HCT116 (cell line): Measurements from ENCODE around the gene NOX4. TPM values are rescaled to one million over a fixed set of nuclear protein-coding genes. Genes with fewer than 3 reads are reported as not detected.

ENCODE experiments used
- ATAC-seq: fragments of 200-7000 bp; cut with Tn5 transposase; 2 replicates; pipeline ENCODE4 v1.9.1; 2020; ENCODE audit warnings: mild to moderate bottlenecking, moderate library complexity
- BruUV-seq: library from RNA; stranded (reverse); fragments of 400-500 nt; replicated peaks from 2 replicates; lab custom pipeline; 2021; lab: Mats Ljungman, UMichigan
- CTCF ChIA-PET: fragments of 300-600 bp; sonication (Branson Sonifier 250); formaldehyde crosslinking; loops from one replicate; lab custom pipeline; 2021; ENCODE audit warnings: antibody characterized with exemption; lab: Charles Lee
- POLR2A ChIA-PET: fragments of 300-600, 350-600 bp; sonication (Branson Sonifier 250); formaldehyde crosslinking; loops from one replicate; lab custom pipeline; 2021; ENCODE audit warnings: antibody characterized with exemption; lab: Charles Lee
- RAD21 ChIA-PET, 2 experiments: fragments of 300-600 bp; sonication (Branson Sonifier 250); formaldehyde crosslinking; loops; one replicate each; lab custom pipeline; 2023; ENCODE audit warnings: low total read pairs in 2 of 2; ENCODE audit not compliant: uncharacterized antibody in 2 of 2, unreplicated experiment in 2 of 2, low non-redundant PET in 1 of 2; lab: Charles Lee
- DNase-seq: peaks from one replicate; pipeline ENCODE4 v3.0.0-alpha.2; 2010; ENCODE audit warnings: low read depth, low spot score
- H2AFZ ChIP-seq: fragments of 200-600 bp; shearing (Covaris generic), sonication (generic); 2 replicates; pipeline ENCODE4 v1.6.1; 2017; ENCODE audit warnings: low read depth, mixed run types, mixed read lengths, antibody characterized with exemption, low read length; ENCODE audit not compliant: poor library complexity, severe bottlenecking
- H3K27ac ChIP-seq: 2 replicates; pipeline ENCODE4 v1.5.1; 2012; ENCODE audit warnings: low read depth, low read length
- H3K27me3 ChIP-seq: fragments of 200-600 bp; sonication (generic); 2 replicates; pipeline ENCODE4 v1.6.1; 2016; ENCODE audit warnings: mixed run types, low read length, mixed read lengths; ENCODE audit not compliant: insufficient read depth
- H3K36me3 ChIP-seq, 2 experiments: fragments of 200-500 bp in 1 of 2; fragments of 200-600 bp in 1 of 2; sonication (Bioruptor generic) in 1 of 2; sonication (generic) in 1 of 2; 2 replicates each; pipeline versions ENCODE4 v1.5.1 to v1.6.1; 2014 to 2016; ENCODE audit warnings: low read length in 2 of 2, inconsistent platforms in 1 of 2, mixed read lengths in 1 of 2, mixed run types in 1 of 2; ENCODE audit not compliant: insufficient read depth in 2 of 2, control insufficient read depth in 1 of 2
- H3K4me1 ChIP-seq, 2 experiments: fragments of 200-600 bp in 1 of 2; sonication (generic) in 1 of 2; 2 replicates each; pipeline versions ENCODE4 v1.5.1 to v1.6.1; 2012 to 2017; ENCODE audit warnings: low read length in 2 of 2, inconsistent platforms in 1 of 2, mild to moderate bottlenecking in 1 of 2, mixed read lengths in 1 of 2, mixed run types in 1 of 2, moderate library complexity in 1 of 2; ENCODE audit not compliant: insufficient read depth in 2 of 2, control insufficient read depth in 1 of 2
- H3K4me2 ChIP-seq: fragments of 200-600 bp; sonication (generic); 2 replicates; pipeline ENCODE4 v1.6.1; 2017; ENCODE audit warnings: mixed run types, low read length, mixed read lengths
- H3K4me3 ChIP-seq, 2 experiments: fragments of 200-600 bp in 1 of 2; sonication (generic) in 1 of 2; replicated peaks in 1 of 2; 2 replicates each; pipeline ENCODE4 v1.5.1; 2011 to 2016; ENCODE audit warnings: low read length in 2 of 2, control low read depth in 1 of 2, low read depth in 1 of 2, mild to moderate bottlenecking in 1 of 2, mixed read lengths in 1 of 2, mixed run types in 1 of 2
- H3K79me2 ChIP-seq: fragments of 200-600 bp; sonication (generic); 2 replicates; pipeline ENCODE4 v1.6.1; 2017; ENCODE audit warnings: mild to moderate bottlenecking, mixed run types, low read length, moderate library complexity, mixed read lengths; ENCODE audit not compliant: insufficient read depth
- H3K9ac ChIP-seq: fragments of 200-600 bp; sonication (generic); 2 replicates; pipeline ENCODE4 v1.6.1; 2016; ENCODE audit warnings: low read length, mixed read lengths
- H3K9me2 ChIP-seq: fragments of 200-600 bp; sonication (generic), shearing (Covaris generic); 2 replicates; pipeline ENCODE4 v1.6.1; 2017; ENCODE audit warnings: mixed run types, mild to moderate bottlenecking, moderate library complexity; ENCODE audit not compliant: insufficient read depth
- H3K9me3 ChIP-seq, 2 experiments: fragments of 200-500 bp in 1 of 2; fragments of 200-600 bp in 1 of 2; sonication (Bioruptor generic) in 1 of 2; sonication (generic) in 1 of 2; 2 replicates each; pipeline ENCODE4 v1.6.1; 2014 to 2017; ENCODE audit warnings: low read length in 2 of 2, mixed read lengths in 2 of 2, inconsistent platforms in 1 of 2, low read depth in 1 of 2, mild to moderate bottlenecking in 1 of 2, mixed run types in 1 of 2, moderate library complexity in 1 of 2; ENCODE audit not compliant: control insufficient read depth in 1 of 2, insufficient read depth in 1 of 2
- H4K20me1 ChIP-seq: fragments of 200-600 bp; sonication (generic), shearing (Covaris generic); 2 replicates; pipeline ENCODE4 v1.6.1; 2017; ENCODE audit warnings: mixed run types, mild to moderate bottlenecking, moderate library complexity; ENCODE audit not compliant: insufficient read depth
- ATF3 ChIP-seq: IDR thresholded peaks from 2 replicates; pipeline ENCODE4 v1.6.1; 2012
- CBX3 ChIP-seq: IDR thresholded peaks from 2 replicates; pipeline ENCODE4 v1.6.1; 2012; ENCODE audit warnings: low read depth
- CEBPB ChIP-seq: IDR thresholded peaks from 2 replicates; pipeline ENCODE4 v1.6.1; 2012; ENCODE audit warnings: low read depth
- EZH2 ChIP-seq: fragments of 200-600 bp; sonication (generic); IDR thresholded peaks from 2 replicates; pipeline ENCODE4 v1.6.1; 2017; ENCODE audit warnings: antibody characterized with exemption, mixed run types
- EZH2phosphoT487 ChIP-seq: fragments of 200-600 bp; IDR thresholded peaks from 2 replicates; pipeline ENCODE4 v1.6.1; 2018; ENCODE audit warnings: antibody characterized with exemption, borderline replicate concordance
- FOSL1 ChIP-seq: IDR thresholded peaks from 2 replicates; pipeline ENCODE4 v1.6.1; 2012; ENCODE audit warnings: low read depth
- JUND ChIP-seq: IDR thresholded peaks from 2 replicates; pipeline ENCODE4 v1.6.1; 2012
- POLR2A ChIP-seq: IDR thresholded peaks from 2 replicates; pipeline ENCODE4 v1.7.0; 2011; ENCODE audit warnings: borderline replicate concordance; ENCODE audit not compliant: insufficient read depth, insufficient read length; ENCODE audit errors: extremely low read depth
- POLR2AphosphoS5 ChIP-seq: IDR thresholded peaks from 2 replicates; pipeline ENCODE4 v1.6.1; 2011; ENCODE audit warnings: mild to moderate bottlenecking, low read depth, low read length, moderate library complexity
- SIN3A ChIP-seq: IDR thresholded peaks from 2 replicates; pipeline ENCODE4 v1.6.1; 2012; ENCODE audit warnings: low read depth
- SP1 ChIP-seq: IDR thresholded peaks from 2 replicates; pipeline ENCODE4 v1.6.1; 2012; ENCODE audit warnings: low read depth
- TCF7L2 ChIP-seq: IDR thresholded peaks from 2 replicates; pipeline ENCODE4 v1.7.0; 2011; ENCODE audit warnings: borderline replicate concordance, inconsistent platforms; ENCODE audit not compliant: insufficient read depth, insufficient read length; ENCODE audit errors: extremely low read depth
- ZFX ChIP-seq: fragments of 450-650 bp; IDR thresholded peaks from 2 replicates; pipeline ENCODE4 v1.6.1; 2017
- ZNF274 ChIP-seq: fragments of 200-500 bp; sonication (Bioruptor generic); IDR thresholded peaks from 2 replicates; pipeline ENCODE4 v1.6.1; 2014; ENCODE audit warnings: mild to moderate bottlenecking, low read depth, low read length, inconsistent platforms
- intact Hi-C: fragments of 100-400 bp; cut with micrococcal nuclease; formaldehyde crosslinking; loops from 2 replicates; pipeline ENCODE4 v1.10.0; 2022
- total RNA-seq: library from RNA; stranded (reverse); gene quantifications from one replicate; pipeline ENCODE4 v1.2.1, GENCODE V29; 2021; ENCODE audit not compliant: unreplicated experiment
- TF ChIP-seq, protein P1 (sequence below): IDR thresholded peaks from 2 replicates; pipeline ENCODE4 v1.6.1; 2011; ENCODE audit warnings: mild to moderate bottlenecking, low read length, moderate library complexity; ENCODE audit not compliant: insufficient replicate concordance; ENCODE audit errors: extremely low read depth
- TF ChIP-seq, protein P2 (sequence below): IDR thresholded peaks from 2 replicates; pipeline ENCODE4 v1.6.1; 2012; ENCODE audit warnings: low read depth
- TF ChIP-seq, protein P3 (sequence below): IDR thresholded peaks from 2 replicates; pipeline ENCODE4 v1.6.1; 2012
- TF ChIP-seq, protein P4 (sequence below), 3 experiments: fragments of 200-600 bp in 1 of 3; sonication (generic) in 1 of 3; IDR thresholded peaks in 2 of 3; conservative IDR thresholded peaks in 1 of 3; 2 replicates each; pipeline ENCODE4 v1.5.1; 2012 to 2017; ENCODE audit warnings: low read depth in 2 of 3, low read length in 2 of 3, antibody characterized with exemption in 1 of 3, borderline replicate concordance in 1 of 3, control low read depth in 1 of 3, mild to moderate bottlenecking in 1 of 3, mixed read lengths in 1 of 3, mixed run types in 1 of 3, moderate library complexity in 1 of 3; ENCODE audit not compliant: insufficient read depth in 1 of 3

The NOX4 gene
- total RNA-seq, 1 experiment from 2014 or later = not detected

- ATAC-seq (no peak), DNase-seq (no peak)
- TF ChIP-seq, protein P1, sequence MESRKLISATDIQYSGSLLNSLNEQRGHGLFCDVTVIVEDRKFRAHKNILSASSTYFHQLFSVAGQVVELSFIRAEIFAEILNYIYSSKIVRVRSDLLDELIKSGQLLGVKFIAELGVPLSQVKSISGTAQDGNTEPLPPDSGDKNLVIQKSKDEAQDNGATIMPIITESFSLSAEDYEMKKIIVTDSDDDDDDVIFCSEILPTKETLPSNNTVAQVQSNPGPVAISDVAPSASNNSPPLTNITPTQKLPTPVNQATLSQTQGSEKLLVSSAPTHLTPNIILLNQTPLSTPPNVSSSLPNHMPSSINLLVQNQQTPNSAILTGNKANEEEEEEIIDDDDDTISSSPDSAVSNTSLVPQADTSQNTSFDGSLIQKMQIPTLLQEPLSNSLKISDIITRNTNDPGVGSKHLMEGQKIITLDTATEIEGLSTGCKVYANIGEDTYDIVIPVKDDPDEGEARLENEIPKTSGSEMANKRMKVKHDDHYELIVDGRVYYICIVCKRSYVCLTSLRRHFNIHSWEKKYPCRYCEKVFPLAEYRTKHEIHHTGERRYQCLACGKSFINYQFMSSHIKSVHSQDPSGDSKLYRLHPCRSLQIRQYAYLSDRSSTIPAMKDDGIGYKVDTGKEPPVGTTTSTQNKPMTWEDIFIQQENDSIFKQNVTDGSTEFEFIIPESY = no peak
- TF ChIP-seq TCF7L2 (no peak), JUND (no peak), SIN3A (no peak), EZH2phosphoT487 (no peak), ZNF274 (no peak), ZFX (no peak), SP1 (no peak), EZH2 (no peak), FOSL1 (no peak), CBX3 (no peak), ATF3 (no peak), CEBPB (no peak), POLR2A (no peak), POLR2AphosphoS5 (no peak)
- TF ChIP-seq, protein P2, sequence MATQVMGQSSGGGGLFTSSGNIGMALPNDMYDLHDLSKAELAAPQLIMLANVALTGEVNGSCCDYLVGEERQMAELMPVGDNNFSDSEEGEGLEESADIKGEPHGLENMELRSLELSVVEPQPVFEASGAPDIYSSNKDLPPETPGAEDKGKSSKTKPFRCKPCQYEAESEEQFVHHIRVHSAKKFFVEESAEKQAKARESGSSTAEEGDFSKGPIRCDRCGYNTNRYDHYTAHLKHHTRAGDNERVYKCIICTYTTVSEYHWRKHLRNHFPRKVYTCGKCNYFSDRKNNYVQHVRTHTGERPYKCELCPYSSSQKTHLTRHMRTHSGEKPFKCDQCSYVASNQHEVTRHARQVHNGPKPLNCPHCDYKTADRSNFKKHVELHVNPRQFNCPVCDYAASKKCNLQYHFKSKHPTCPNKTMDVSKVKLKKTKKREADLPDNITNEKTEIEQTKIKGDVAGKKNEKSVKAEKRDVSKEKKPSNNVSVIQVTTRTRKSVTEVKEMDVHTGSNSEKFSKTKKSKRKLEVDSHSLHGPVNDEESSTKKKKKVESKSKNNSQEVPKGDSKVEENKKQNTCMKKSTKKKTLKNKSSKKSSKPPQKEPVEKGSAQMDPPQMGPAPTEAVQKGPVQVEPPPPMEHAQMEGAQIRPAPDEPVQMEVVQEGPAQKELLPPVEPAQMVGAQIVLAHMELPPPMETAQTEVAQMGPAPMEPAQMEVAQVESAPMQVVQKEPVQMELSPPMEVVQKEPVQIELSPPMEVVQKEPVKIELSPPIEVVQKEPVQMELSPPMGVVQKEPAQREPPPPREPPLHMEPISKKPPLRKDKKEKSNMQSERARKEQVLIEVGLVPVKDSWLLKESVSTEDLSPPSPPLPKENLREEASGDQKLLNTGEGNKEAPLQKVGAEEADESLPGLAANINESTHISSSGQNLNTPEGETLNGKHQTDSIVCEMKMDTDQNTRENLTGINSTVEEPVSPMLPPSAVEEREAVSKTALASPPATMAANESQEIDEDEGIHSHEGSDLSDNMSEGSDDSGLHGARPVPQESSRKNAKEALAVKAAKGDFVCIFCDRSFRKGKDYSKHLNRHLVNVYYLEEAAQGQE = no peak
- TF ChIP-seq, protein P3, sequence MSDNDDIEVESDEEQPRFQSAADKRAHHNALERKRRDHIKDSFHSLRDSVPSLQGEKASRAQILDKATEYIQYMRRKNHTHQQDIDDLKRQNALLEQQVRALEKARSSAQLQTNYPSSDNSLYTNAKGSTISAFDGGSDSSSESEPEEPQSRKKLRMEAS = no peak
- TF ChIP-seq, protein P4, sequence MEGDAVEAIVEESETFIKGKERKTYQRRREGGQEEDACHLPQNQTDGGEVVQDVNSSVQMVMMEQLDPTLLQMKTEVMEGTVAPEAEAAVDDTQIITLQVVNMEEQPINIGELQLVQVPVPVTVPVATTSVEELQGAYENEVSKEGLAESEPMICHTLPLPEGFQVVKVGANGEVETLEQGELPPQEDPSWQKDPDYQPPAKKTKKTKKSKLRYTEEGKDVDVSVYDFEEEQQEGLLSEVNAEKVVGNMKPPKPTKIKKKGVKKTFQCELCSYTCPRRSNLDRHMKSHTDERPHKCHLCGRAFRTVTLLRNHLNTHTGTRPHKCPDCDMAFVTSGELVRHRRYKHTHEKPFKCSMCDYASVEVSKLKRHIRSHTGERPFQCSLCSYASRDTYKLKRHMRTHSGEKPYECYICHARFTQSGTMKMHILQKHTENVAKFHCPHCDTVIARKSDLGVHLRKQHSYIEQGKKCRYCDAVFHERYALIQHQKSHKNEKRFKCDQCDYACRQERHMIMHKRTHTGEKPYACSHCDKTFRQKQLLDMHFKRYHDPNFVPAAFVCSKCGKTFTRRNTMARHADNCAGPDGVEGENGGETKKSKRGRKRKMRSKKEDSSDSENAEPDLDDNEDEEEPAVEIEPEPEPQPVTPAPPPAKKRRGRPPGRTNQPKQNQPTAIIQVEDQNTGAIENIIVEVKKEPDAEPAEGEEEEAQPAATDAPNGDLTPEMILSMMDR (IDR thresholded peaks at IDR 0.05 in 2 of 3, conservative IDR thresholded peaks at IDR 0.05 in 1 of 3; ENCODE audit: borderline replicate concordance in 1 of 3, insufficient read depth in 1 of 3, low read depth in 2 of 3, low read length in 2 of 3) = no peak
- H3K9me3 ChIP-seq = no peaks in the 10 kb centered on the region
- H3K36me3 ChIP-seq = no peaks in the 10 kb centered on the region; a peak in 1 of 4 replicates
- H3K4me2 ChIP-seq = no peak overlapping the region
- RAD21 ChIA-PET = no interaction called here
- H4K20me1 ChIP-seq = no peaks in the 10 kb centered on the region
- no peak overlapping the region for H3K27ac ChIP-seq
- POLR2A ChIA-PET = no interaction called here
- H3K4me3 ChIP-seq = no peak overlapping the region
- no peak overlapping the region for H2AFZ ChIP-seq
- no peaks in the 10 kb centered on the region for H3K79me2 ChIP-seq
- no TSS peak for BruUV-seq
- peaks cover 4% of the 10 kb centered on the region; the same call in 1 of the 2 replicates for H3K27me3 ChIP-seq
- no peaks in the 10 kb centered on the region for H3K4me1 ChIP-seq
- H3K9me2 ChIP-seq = no peaks in the 10 kb centered on the region
- no peak overlapping the region for H3K9ac ChIP-seq
- CTCF ChIA-PET = no interaction called here
- intact Hi-C loops = no loop called here
Measured at GRCh38 chr11:89516496-89516895, 25.3 kb upstream of the NOX4 start.
